ENCODE results near the gene REG4.
"Not testable (repeated sequence)": the region's sequence is repeated elsewhere in the genome, so short reads cannot be mapped to it uniquely, and the experiment has no call there.

REG4 gene

DNA sequence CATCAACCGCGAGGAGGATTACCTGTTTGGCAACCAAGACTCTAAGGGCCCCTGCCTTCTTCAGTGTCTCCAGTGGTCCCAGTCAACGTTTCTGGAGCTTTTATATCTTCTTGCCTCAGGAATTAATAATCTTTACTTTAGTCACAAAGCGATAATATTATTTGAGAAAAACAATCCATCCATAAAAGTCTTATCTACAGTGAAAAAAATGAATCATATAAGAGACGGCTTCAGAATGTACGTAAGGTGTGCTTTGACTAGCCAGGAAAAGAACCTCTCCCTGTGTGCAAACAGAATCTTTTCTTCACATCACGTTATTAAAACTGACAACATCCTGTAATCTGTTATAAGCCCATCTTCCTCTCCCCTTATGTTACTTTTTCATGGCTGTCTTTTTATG lies at the start of gene REG4:
REG4 (minus strand) TSS at position 74 of the 400 bp plus-strand sequence. CDS start 2,691 bp downstream, outside the sequence.
- TF ChIP-seq MYC (IDR thresholded peaks at IDR 0.05; ENCODE audit: low read depth, low read length) (no peak), POLR2A (IDR thresholded peaks at IDR 0.05; ENCODE audit: extremely low read depth, insufficient read length) (no peak)
- TF ChIP-seq, protein P1, sequence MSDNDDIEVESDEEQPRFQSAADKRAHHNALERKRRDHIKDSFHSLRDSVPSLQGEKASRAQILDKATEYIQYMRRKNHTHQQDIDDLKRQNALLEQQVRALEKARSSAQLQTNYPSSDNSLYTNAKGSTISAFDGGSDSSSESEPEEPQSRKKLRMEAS (IDR thresholded peaks at IDR 0.05; ENCODE audit: low read depth, low read length), result no peak
- TF ChIP-seq, protein P2, sequence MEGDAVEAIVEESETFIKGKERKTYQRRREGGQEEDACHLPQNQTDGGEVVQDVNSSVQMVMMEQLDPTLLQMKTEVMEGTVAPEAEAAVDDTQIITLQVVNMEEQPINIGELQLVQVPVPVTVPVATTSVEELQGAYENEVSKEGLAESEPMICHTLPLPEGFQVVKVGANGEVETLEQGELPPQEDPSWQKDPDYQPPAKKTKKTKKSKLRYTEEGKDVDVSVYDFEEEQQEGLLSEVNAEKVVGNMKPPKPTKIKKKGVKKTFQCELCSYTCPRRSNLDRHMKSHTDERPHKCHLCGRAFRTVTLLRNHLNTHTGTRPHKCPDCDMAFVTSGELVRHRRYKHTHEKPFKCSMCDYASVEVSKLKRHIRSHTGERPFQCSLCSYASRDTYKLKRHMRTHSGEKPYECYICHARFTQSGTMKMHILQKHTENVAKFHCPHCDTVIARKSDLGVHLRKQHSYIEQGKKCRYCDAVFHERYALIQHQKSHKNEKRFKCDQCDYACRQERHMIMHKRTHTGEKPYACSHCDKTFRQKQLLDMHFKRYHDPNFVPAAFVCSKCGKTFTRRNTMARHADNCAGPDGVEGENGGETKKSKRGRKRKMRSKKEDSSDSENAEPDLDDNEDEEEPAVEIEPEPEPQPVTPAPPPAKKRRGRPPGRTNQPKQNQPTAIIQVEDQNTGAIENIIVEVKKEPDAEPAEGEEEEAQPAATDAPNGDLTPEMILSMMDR (IDR thresholded peaks at IDR 0.05; ENCODE audit: low read depth, low read length), result no peak
- no peak within 1 kb of the TSS for H3K4me3 ChIP-seq (ENCODE audit: low read depth, low read length)
- no peak for DNase-seq (ENCODE audit: low read depth)

DNA sequence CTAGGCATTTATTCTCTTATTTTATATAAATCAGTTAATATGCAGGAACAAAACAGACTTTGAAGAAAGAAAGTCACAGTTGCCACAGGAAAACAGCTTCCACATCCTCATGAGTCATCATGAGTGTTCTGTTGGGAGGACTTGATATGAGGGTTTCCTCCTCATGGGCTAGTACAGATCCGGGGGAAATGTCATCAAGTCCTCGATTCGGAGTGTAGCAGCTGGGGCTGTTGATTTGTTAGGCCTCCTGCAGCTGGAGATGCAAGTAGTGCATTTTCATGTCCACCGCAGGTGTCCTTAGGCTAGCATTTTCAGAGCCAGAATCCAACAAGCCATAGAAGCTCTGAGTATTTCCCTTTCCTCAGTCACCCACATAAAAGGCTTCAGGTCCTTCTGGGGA lies 48.4 kb upstream of the REG4 start:
- TF ChIP-seq, protein P2 (IDR thresholded peaks at IDR 0.05; ENCODE audit: low read depth, low read length), result no peak
- TF ChIP-seq MYC (IDR thresholded peaks at IDR 0.05; ENCODE audit: low read depth, low read length), result no peak
- TF ChIP-seq POLR2A (IDR thresholded peaks at IDR 0.05; ENCODE audit: extremely low read depth, insufficient read length), result no peak
- TF ChIP-seq, protein P1 (IDR thresholded peaks at IDR 0.05; ENCODE audit: low read depth, low read length), result no peak
- no peak overlapping the region for H3K4me3 ChIP-seq (ENCODE audit: low read depth, low read length)
- DNase-seq (ENCODE audit: low read depth), result peak; percentile 84

DNA sequence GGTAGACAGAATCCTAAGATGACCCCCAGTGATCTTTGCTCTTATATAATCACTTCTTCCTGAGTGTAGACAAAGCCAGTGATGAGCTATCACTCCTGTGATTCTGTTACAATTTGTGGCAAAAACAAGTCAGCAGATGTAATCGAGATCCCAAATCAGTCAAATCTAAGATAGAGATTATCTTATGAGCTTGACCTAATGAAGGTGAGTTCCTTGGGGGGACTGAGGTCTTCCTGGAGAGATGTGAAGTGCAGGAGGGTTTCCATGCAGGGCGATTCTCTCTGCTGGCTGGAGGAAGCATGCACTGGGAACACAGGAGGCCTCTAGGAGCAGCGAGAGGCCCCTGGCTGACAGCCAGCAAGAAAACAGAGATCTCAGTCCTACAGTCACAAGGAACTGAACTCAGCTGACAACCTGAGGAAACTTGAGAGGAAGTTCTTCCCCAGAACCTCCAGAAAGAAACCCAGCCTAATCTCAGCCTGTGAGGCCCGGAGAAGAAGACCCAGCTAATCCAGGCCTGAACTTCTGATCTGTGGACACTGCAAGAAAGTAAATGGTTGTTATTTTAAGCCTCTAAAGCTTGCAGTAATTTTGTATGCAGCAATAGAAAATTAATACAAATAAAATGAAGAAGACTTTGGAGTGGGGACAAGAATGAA lies 47.4 kb upstream of the REG4 start:
- not testable (repeated sequence) for H3K4me3 ChIP-seq (ENCODE audit: low read depth, low read length); DNase-seq (ENCODE audit: low read depth)

DNA sequence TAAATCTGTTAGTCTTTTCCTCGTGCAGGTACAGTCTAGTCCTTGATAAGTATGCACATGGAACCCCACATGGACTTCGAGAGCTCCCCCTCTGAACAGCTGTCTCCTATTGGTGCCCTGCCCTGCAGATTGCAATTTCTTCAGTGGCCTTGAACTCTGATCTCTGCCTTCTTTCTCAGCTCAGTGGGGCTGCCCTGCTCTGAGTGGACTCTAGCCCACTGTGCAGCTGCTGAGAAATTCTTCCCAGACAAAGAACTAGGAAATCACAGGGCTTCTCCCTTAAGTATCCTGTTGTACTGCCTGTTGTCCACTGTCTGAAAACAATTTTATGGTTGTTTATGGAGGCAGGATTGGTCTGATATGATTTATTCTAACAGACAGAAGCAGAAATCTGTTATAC lies 46.9 kb upstream of the REG4 start:
- no peak overlapping the region for H3K4me3 ChIP-seq (ENCODE audit: low read depth, low read length)
- no peak for DNase-seq (ENCODE audit: low read depth)
- TF ChIP-seq, protein P2 (IDR thresholded peaks at IDR 0.05; ENCODE audit: low read depth, low read length), result no peak
- no peak for TF ChIP-seq MYC (IDR thresholded peaks at IDR 0.05; ENCODE audit: low read depth, low read length)
- TF ChIP-seq, protein P1 (IDR thresholded peaks at IDR 0.05; ENCODE audit: low read depth, low read length), result no peak
- no peak for TF ChIP-seq POLR2A (IDR thresholded peaks at IDR 0.05; ENCODE audit: extremely low read depth, insufficient read length)

DNA sequence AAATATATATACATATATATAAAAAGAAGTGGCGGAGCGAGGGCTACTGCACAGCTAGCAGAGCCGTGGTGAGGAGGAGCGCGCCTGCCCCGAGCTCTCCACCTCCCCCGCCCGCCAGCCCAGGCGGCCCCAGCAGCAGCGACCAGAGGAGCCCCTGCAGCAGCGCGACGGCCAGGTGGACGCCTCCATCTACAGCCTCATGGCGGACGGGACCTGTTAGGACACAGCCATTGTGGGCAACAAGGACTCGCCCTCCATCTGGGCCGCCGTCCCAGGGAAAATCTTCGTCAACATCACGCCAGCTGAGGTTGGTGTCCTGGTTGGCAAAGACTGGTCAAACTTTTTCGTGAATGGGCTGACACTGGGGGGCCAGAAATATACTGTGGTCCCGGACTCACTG lies 41.9 kb upstream of the REG4 start:
- H3K4me3 ChIP-seq (ENCODE audit: low read depth, low read length), result no peak overlapping the region
- DNase-seq (ENCODE audit: low read depth), result no peak
- no peak for TF ChIP-seq MYC (IDR thresholded peaks at IDR 0.05; ENCODE audit: low read depth, low read length)
- TF ChIP-seq, protein P1 (IDR thresholded peaks at IDR 0.05; ENCODE audit: low read depth, low read length), result no peak
- no peak for TF ChIP-seq POLR2A (IDR thresholded peaks at IDR 0.05; ENCODE audit: extremely low read depth, insufficient read length)
- TF ChIP-seq, protein P2 (IDR thresholded peaks at IDR 0.05; ENCODE audit: low read depth, low read length), result no peak

DNA sequence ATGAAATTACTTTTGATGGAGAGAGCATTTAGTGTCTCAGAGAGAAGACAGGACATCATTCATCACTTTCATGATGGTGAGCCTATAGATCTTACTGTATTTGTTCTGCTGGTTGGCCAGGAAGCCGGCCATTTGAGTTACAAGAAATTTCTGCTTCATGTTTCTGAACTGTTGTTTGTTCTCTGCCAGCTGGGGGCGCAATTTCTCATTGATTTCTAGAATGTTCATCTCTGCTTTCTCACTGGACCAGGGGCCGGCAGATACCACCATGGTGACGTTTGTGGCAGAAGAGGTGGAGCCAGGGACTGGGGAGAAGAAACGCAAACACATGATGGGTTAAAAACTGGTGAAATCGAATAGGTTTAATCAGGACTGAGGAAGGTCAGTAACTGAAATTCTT lies 32.9 kb upstream of the REG4 start:
- DNase-seq (ENCODE audit: low read depth), result not testable (repeated sequence)
- TF ChIP-seq, protein P2 (IDR thresholded peaks at IDR 0.05; ENCODE audit: low read depth, low read length), result peak; percentile 3

More for the DNA sequence above, 32.9 kb upstream of the REG4 start:
- H3K4me3 ChIP-seq (ENCODE audit: low read depth, low read length), result not testable (repeated sequence)

Measured in NB4 (cell line).